RWPE1 (cell line): ENCODE measurements around the gene IARS2.

Experiments
- CTCF ChIA-PET: fragments of 350-600 bp; sonication (Branson Sonifier 250); formaldehyde crosslinking; extraction: SDS; loops from one replicate; lab custom pipeline; 2021; lab: Yijun Ruan, JAX
- POLR2A ChIA-PET: fragments of 400-600 bp; formaldehyde crosslinking; extraction: SDS; loops from one replicate; lab custom pipeline; 2020; ENCODE audit warnings: antibody characterized with exemption; ENCODE audit not compliant: low non-redundant PET; lab: Yijun Ruan, JAX
- DNase-seq: peaks from one replicate; pipeline ENCODE4 v3.0.0; 2012; ENCODE audit warnings: low spot score
- H3K27ac ChIP-seq: fragments of 450-650 bp; 2 replicates; pipeline ENCODE4 v1.5.1; 2017
- CTCF ChIP-seq: fragments of 450-650 bp; conservative IDR thresholded peaks from 2 replicates; pipeline ENCODE4 v1.5.1; 2017; ENCODE audit warnings: low read depth, mild to moderate bottlenecking

Gene IARS2

GRCh38 chr1:220113136-220113695, 19.3 kb downstream of the IARS2 start:
- CTCF ChIA-PET: interaction anchor here (0.7 to 1.6 kb wide), 10 partner anchors 7 to 101 kb away, joined by 3 to 10 read pairs (median 4); no protein-coding TSS in a partner anchor
- peak; percentile 52 for TF ChIP-seq CTCF
- POLR2A ChIA-PET: no interaction called here
- DNase-seq: peak; percentile 60
- H3K27ac ChIP-seq: no peak overlapping the region

GRCh38 chr1:220119043-220119512, 25.1 kb downstream of the IARS2 start:
- DNase-seq: no peak
- ChIA-PET POLR2A (no interaction called here), CTCF (interaction anchor here (0.6 kb wide), 1 partner anchor 125 kb away, joined by 3 read pairs; no protein-coding TSS in a partner anchor)
- no peak for TF ChIP-seq CTCF
- no peak overlapping the region for H3K27ac ChIP-seq

- no peak overlapping the region for H3K27ac ChIP-seq
- ChIA-PET CTCF (interaction anchor here (0.6 to 1.1 kb wide), 5 partner anchors 9 to 896 kb away, joined by 3 to 4 read pairs (median 3); no protein-coding TSS in a partner anchor), POLR2A (no interaction called here)
- DNase-seq: no peak
- no peak for TF ChIP-seq CTCF
These were observed 28.0 kb downstream of the IARS2 start for GRCh38 chr1:220121791-220122530.

- CTCF ChIA-PET: interaction anchor here (1.1 kb wide), 1 partner anchor 12 kb away, joined by 4 read pairs; no protein-coding TSS in a partner anchor
- TF ChIP-seq CTCF: no peak
- no peak for DNase-seq
- H3K27ac ChIP-seq: no peak overlapping the region
- POLR2A ChIA-PET: no interaction called here
These were observed 29.1 kb downstream of the IARS2 start for GRCh38 chr1:220123066-220123465.

- POLR2A ChIA-PET: interaction anchor here (0.6 kb wide), 1 partner anchor 118 kb away, joined by 4 read pairs; no protein-coding TSS in a partner anchor
- CTCF ChIA-PET: interaction anchor here (0.6 to 1.0 kb wide), 3 partner anchors 15 to 1359 kb away, joined by 3 to 8 read pairs (median 5); no protein-coding TSS in a partner anchor
- DNase-seq: no peak
- TF ChIP-seq CTCF: 0 out of 2 replicates have a peak, but pooled peaks have one; percentile 14
- H3K27ac ChIP-seq: no peak overlapping the region
These were observed 30.0 kb downstream of the IARS2 start for GRCh38 chr1:220123889-220124288.

- CTCF ChIA-PET: interaction anchor here (0.6 to 1.0 kb wide), 3 partner anchors 16 to 1359 kb away, joined by 3 to 8 read pairs (median 5); no protein-coding TSS in a partner anchor
- POLR2A ChIA-PET: interaction anchor here (0.6 kb wide), 1 partner anchor 119 kb away, joined by 4 read pairs; no protein-coding TSS in a partner anchor
- no peak overlapping the region for H3K27ac ChIP-seq
- no peak for TF ChIP-seq CTCF
- no peak for DNase-seq
These were observed 30.6 kb downstream of the IARS2 start for GRCh38 chr1:220124542-220124941.
